ENCODE results near the gene BRS3.
"Not testable (repeated sequence)": the region's sequence is repeated elsewhere in the genome, so short reads cannot be mapped to it uniquely, and the experiment has no call there.

Gene BRS3

DNA sequence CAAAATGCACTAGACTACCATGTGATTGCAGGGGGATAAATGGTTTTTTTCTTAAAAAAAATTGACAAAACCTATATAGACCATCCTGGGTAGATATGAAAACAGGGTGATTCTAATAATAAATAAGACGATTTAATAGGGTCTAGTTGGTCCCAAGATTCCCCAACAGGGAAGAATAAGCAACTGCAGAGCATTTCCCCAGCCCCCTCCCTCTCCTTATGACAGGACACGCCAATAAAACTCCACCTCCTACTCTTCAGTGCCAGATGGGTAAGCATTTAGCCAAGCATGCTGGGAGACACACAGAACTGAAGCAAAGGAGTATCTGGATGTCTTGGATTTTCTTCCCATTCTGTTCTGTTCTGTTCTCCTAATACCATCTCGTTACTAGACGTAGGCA, at the start of gene BRS3:
TSS of gene BRS3 (plus strand) at position 301 of the 400 bp plus-strand sequence. CDS start 168 bp downstream, outside the sequence.
- DNase-seq (ENCODE audit: low read depth in 2 of 2) = no peak

- DNase-seq (ENCODE audit: low read depth in 2 of 2) = no peak
Measured at GRCh38 chrX:136438192-136438591, 49.6 kb upstream of the BRS3 start.

DNA sequence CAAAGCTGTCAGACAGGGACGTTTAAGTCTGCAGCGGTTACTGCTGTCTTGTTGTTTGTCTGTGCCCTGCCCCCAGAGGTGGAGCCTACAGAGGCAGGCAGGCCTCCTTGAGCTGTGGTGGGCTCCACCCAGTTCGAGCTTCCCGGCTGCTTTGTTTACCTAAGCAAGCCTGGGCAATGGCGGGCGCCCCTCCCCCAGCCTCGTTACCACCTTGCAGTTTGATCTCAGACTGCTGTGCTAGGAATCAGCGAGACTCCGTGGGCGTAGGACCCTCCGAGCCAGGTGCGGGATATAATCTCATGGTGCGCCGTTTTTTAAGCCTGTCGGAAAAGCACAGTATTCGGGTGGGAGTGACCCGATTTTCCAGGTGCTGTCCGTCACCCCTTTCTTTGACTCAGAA, 42.1 kb upstream of the BRS3 start:
- not testable (repeated sequence) for DNase-seq (ENCODE audit: low read depth in 2 of 2)

DNA sequence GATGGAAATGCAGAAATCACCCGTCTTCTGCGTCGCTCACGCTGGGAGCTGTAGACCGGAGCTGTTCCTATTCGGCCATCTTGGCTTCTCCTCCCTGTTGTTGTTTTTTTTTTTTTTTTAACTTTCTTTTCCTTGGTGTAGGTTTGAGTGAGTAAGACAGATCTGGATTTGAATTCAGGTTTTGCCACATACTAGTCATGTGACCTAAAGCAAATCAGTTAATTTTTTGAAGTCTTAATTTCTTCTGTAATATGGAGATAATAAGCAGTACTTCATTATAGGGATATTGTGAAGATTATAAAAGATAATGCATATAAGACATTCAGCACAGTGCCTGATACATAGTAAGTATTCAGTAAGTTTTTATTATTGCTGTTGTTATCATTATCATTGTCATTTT, 41.5 kb upstream of the BRS3 start:
- DNase-seq (ENCODE audit: low read depth in 2 of 2) = no peak

DNA sequence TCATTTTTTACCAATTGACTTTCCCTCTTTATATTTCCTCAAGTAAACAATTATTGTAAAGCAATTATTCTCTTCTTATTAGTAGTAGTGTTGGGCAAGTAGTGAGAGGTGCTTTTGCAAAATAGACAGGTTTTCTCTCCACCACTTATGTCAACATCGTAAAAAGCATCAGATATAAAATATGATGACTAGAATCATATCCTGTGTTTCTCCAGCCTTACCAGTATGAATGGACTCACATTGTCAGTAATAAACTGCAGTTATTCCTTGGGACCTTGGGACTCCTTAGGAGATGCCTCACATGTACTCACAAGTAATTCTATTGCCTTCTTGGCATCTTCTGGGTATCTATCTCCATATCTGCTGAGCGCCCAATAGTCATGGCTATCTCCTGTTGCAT, 40.4 kb upstream of the BRS3 start:
- DNase-seq (ENCODE audit: low read depth in 2 of 2) = no peak

GRCh38 chrX:136447968-136448367, 39.8 kb upstream of the BRS3 start:
- DNase-seq (ENCODE audit: low read depth in 2 of 2) = no peak

DNA sequence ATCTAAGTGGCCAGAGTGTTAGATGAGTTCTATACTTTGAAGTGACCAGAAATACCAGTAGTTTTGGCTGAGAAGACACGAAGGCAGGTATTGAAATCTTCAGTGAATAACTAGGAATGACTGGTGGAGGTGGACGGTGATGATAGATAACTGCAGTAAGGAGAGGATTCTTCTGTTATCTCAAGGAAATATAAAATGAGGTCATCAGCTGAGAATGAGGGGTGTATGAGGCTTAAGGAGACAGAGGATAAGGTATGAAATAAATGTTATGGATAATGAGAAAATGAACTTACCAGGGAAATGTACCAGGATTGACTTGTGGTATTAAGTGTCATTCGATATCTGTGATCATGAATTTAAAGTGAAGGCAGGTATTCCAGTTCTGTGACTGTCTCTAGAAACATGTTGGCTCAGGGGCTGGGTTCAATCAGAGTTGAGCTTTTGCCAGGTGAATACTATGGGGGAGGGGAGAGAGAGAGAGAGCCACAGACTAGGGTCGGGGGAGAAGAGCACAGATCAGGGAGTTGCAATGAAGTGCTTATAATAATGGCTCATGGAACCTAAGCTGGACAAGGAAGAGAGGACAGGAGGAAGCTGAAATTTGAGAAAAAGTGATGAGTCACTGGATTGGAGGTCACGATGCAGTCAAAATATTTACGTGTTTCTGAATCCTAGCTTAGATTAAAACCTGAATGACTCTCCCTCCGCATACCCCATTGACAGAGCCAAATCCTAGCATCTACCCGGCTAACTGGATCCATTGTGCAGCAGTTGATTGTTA, 37.5 kb upstream of the BRS3 start:
- DNase-seq (ENCODE audit: low read depth in 2 of 2) = no peak

DNA sequence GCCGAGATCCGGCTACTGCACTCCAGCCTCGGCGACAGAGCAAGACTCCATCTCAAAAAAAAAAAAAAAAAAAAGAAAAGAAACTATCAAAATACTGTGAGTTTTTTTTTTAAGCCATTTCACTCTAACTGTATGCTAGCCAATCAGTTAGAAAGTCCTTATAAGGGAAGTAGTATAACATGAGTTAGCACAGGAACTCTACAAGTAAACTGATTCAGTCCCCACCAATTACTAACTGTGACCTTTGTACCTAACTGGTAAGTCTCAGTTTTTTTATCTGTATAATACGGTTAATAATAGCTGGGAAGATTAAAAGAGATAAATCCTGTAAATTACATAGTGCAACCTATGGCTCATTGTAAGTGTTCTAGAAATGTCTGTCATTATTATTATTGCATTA, 35.1 kb upstream of the BRS3 start:
- DNase-seq (ENCODE audit: low read depth in 2 of 2) = no peak

GRCh38 chrX:136453114-136453513, 34.6 kb upstream of the BRS3 start:
- DNase-seq (ENCODE audit: low read depth in 2 of 2) = no peak

GRCh38 chrX:136453771-136454170, 34.0 kb upstream of the BRS3 start:
- DNase-seq (ENCODE audit: low read depth in 2 of 2) = no peak

DNA sequence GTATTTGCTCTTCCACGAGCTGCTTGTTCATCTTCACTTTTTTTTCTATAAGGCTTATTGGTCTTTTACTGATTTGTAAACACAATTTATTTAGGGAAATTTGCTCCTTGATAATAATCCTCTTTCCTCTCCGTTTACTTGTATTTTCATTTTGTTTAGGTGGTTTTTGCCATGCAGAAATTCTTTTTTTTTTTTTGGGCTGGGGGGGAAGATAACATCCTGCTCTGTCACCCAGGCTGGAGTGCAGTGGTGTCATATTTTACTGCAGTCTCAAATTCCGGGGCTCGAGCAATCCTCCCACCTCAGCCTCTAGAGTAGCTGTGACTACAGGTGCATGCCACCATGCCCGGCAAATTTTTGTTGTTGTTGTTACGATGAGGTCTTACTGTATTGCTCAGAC, 31.6 kb upstream of the BRS3 start:
- no peak for DNase-seq (ENCODE audit: low read depth in 2 of 2)

DNA sequence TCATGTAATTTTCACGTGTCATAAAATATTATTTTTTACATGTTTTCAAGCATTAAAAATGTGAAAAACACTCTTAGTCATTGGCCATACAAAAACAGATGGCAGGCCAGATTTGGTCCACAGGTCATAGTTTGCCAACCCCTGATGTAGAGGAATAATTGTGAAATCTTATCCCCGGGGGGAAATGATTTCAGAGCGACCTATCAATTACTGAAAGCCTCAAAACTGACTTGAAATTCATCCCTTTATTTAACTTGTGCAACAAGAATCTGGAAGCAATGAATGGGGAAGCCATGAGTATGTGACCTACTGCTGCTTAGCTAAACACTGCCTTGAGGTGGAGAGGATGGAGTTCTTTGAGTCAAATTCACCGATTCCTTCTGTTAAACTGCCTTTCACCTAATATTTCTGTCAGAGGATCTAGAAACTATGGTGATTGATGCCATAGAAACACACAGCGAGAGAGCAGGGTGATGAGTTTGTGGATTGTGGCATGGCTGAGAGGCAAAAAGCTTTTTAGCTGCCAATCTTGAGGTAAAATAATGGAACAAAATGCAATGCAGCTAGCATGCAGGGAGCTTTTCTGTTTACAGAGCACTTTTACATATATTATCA, 30.3 kb upstream of the BRS3 start:
- DNase-seq (ENCODE audit: low read depth in 2 of 2) = no peak

DNA sequence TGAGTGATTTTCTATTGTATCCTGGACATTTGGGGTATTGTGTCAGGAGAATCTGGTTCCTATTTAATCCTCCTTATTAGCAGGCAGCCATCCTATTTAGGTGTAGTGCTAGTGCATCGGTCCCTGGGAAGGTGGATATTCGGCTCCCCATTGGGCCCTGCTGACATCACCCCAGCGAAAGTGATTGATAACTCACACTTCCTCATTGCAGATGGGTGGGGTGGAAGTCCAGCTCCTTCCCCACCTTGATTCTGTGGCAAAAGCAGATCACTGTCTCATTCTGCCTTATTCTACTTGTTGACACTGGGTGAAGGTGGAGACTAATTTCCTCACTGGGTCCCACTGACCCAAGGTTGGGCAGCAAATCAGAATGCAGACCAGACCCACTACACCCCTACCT, 23.2 kb upstream of the BRS3 start:
- no peak for DNase-seq (ENCODE audit: low read depth in 2 of 2)

DNA sequence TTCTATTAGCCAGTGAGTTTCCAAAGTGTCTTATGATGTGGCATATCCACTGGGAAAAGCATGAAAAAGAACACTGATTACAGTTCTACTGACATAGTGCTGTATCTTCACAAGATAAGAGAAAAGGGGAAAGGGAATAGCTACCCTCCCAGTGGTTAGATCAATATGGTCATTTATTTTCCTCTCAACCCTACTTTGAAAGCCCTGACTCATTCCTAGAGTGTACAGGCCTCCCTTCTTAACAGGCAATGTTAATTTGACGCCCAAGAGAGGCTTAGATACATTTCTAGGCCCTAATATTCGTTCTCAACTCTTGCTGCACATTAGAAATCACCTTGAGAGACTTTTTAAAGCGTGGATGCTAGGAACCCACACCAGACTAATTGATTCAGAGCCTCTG, 20.4 kb upstream of the BRS3 start:
- DNase-seq (ENCODE audit: low read depth in 2 of 2) = no peak

DNA sequence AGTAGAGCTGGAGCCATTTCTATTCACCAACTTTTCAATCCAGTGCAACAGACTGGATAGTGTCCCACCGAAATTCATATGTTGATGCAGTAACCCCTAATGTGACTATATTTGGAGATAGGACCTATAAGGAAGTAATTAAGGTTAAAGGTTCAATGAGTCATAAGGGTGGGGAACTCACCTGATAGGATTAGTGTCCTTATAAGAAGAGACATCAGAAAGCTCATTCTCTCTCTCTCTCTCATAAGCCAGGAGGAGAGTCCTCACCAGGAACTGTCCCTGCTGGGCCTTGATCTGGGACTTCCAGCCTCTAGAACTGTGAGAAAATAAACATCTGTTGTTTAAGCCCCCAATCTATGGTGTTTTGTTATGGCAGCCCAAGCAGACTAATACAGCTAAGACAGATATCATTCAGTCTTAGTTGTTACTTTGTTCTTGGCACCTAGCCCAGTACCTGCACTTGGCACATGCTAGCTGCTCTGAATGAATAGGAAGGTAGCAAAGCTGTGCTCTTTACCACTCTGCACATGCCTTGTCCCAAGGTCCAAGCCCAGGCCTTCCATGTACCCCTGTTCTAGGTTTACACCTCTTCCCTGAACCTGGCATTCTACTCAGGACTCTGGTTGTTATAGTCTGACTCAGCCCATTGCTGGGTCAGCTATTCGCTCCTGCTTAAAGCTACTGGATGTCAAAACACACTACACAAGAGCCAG, 19.2 kb upstream of the BRS3 start:
- no peak for DNase-seq (ENCODE audit: low read depth in 2 of 2)

GRCh38 chrX:136473663-136474062, 14.1 kb upstream of the BRS3 start:
- no peak for DNase-seq (ENCODE audit: low read depth in 2 of 2)

DNA sequence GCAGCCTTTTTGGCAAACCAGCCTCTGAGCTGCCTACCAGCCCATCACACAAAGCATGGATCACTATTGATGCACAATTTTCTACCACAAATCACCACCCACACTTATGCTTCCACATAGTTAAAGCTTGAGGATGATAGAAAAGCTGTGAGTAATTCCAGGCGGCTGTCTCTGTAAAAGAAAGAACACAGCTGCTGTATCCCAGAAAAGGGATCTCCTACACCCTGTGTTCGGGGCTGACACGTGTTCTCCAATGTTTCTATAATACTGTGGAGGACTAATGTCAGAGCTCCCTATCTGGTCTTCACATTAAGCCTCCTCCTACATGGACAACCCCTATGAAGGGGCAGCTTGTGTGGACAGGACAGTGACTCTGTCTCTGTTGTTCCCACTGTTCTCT, 12.5 kb upstream of the BRS3 start:
- no peak for DNase-seq (ENCODE audit: low read depth in 2 of 2)

DNA sequence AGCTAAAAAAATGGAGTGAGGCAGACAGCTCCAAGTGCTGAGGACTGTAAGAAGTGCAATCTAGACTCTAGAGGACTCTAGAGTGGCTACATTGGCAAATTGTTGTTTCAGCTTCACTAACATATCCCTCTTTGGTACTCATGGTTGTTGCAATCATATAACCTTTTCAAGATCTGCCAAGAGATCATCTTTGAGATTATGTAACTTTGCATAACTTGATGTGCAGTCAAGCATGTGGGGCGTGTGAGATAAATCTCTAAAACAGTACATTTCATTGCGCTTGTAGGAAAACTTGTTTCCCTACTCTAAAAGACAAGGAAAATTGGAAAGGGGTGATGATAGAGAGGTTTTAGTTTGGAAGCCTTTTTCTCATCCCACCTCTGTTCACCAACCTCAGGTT, 11.2 kb upstream of the BRS3 start:
- no peak for DNase-seq (ENCODE audit: low read depth in 2 of 2)

DNA sequence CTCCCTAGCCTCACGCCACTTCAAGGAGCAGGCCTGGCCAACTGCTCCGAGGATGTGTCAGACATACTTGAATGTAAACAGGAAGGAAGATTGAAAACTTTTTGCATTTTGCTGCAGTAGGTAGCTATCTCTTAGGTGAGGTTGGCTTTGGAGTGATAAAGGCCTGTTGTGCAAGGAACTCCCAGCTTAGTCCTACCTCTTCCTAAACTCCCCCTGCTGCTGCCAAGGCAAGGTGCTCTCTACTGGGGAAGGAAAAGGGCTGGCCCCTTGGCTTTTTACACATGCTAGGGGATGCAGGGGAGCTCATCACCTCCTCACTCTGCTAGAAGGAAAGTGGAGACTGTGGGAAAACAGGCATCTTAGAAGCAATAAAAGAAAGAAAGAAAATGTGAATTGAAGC, 10.7 kb upstream of the BRS3 start:
- DNase-seq (ENCODE audit: low read depth in 2 of 2) = no peak

DNA sequence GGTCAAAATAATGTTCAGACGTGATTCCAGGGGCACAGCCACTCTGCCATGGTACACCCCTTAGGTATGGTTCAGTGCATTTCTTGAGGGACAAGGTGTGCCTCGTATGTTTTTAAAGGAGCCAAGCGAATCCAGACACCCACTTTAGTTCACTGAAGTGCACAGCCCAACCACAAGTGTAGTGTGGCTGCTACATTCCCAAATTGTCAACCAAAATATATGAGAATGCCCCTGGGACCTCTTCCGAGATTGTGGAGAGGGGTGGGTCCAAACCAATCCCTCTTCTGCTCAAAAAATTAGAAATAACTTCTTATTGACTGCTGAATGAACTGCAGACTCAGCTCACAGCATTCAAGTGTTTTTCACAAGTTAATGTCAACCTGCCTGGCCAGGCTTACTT, 7.4 kb upstream of the BRS3 start:
- no peak for DNase-seq (ENCODE audit: low read depth in 2 of 2)

- DNase-seq (ENCODE audit: low read depth in 2 of 2) = no peak
Measured at GRCh38 chrX:136488706-136489105, 959 bp downstream of the BRS3 start.

GRCh38 chrX:136491832-136492231, 4.1 kb downstream of the BRS3 start:
- DNase-seq (ENCODE audit: low read depth in 2 of 2) = no peak

GRCh38 chrX:136493011-136493410, 5.3 kb downstream of the BRS3 start:
- DNase-seq (ENCODE audit: low read depth in 2 of 2) = no peak

Measured in activated CD8-positive, alpha-beta memory T cell treated with anti-CD3 and anti-CD28 coated beads for 4 hours (primary cell).